GM21717 (cell line): ENCODE results near the gene FOXO3.

Experiments
- ATAC-seq: cut with Tn5 transposase; IDR thresholded peaks from one replicate; pipeline ENCODE4 v1.9.1; 2021; ENCODE audit warnings: mild to moderate bottlenecking, moderate library complexity; ENCODE audit not compliant: unreplicated experiment

Gene FOXO3

GRCh38 chr6:108733706-108734265 is 173.1 kb downstream of the FOXO3 start:
- no peak for ATAC-seq
